Activated naive CD8-positive, alpha-beta T cell (primary cell): ENCODE results near the gene DGKE.

Experiments used
- H3K27ac Mint-ChIP-seq: one replicate; pipeline ENCODE4 v1.8.0; 2021; ENCODE audit warnings: mixed read lengths
- H3K27me3 Mint-ChIP-seq: one replicate; pipeline ENCODE4 v1.8.0; 2021; ENCODE audit warnings: mixed read lengths
- H3K36me3 Mint-ChIP-seq: one replicate; pipeline ENCODE4 v1.8.0; 2021; ENCODE audit warnings: mixed read lengths
- H3K4me1 Mint-ChIP-seq: one replicate; pipeline ENCODE4 v1.8.0; 2021; ENCODE audit warnings: low read depth, mixed read lengths
- H3K4me3 Mint-ChIP-seq: one replicate; pipeline ENCODE4 v1.8.0; 2021; ENCODE audit warnings: mild to moderate bottlenecking, mixed read lengths
- H3K9me3 Mint-ChIP-seq: one replicate; pipeline ENCODE4 v1.8.0; 2021; ENCODE audit warnings: low read depth, mixed read lengths

Gene DGKE

GRCh38 chr17:56833809-56834379 is at the start of gene DGKE, which contains the start of gene C17orf67:
Gene DGKE (plus strand): TSS chr17:56834151. CDS start chr17:56834796, 645 bp downstream.
Gene C17orf67 (minus strand): TSS chr17:56833920. CDS start chr17:56815810, 18,110 bp downstream.
- peak within 1 kb of the TSS; percentile 92 for H3K4me3 Mint-ChIP-seq
- peaks cover 9% of the 10 kb centered on the region for H3K36me3 Mint-ChIP-seq
- peak within 1 kb of the TSS; percentile 94 for H3K27ac Mint-ChIP-seq
- H3K4me1 Mint-ChIP-seq, result peaks cover 68% of the 10 kb centered on the region
- no peaks in the 10 kb centered on the region for H3K27me3 Mint-ChIP-seq
- H3K9me3 Mint-ChIP-seq, result no peaks in the 10 kb centered on the region

- H3K36me3 Mint-ChIP-seq, result peaks cover 2% of the 10 kb centered on the region
- peaks cover 32% of the 10 kb centered on the region for H3K4me1 Mint-ChIP-seq
- peak overlapping the region; percentile 30 for H3K27ac Mint-ChIP-seq
- no peaks in the 10 kb centered on the region for H3K9me3 Mint-ChIP-seq
- no peak overlapping the region for H3K4me3 Mint-ChIP-seq
- H3K27me3 Mint-ChIP-seq, result peaks cover 3% of the 10 kb centered on the region
These were observed 48.5 kb upstream of the DGKE start for GRCh38 chr17:56785405-56785804.

GRCh38 chr17:56785997-56786680 is 47.8 kb upstream of the DGKE start:
- peaks cover 2% of the 10 kb centered on the region for H3K36me3 Mint-ChIP-seq
- H3K4me1 Mint-ChIP-seq, result peaks cover 31% of the 10 kb centered on the region
- H3K4me3 Mint-ChIP-seq, result peak overlapping the region; percentile 65
- H3K27me3 Mint-ChIP-seq, result peaks cover 3% of the 10 kb centered on the region
- H3K27ac Mint-ChIP-seq, result peak overlapping the region; percentile 93
- no peaks in the 10 kb centered on the region for H3K9me3 Mint-ChIP-seq

- Mint-ChIP-seq H3K4me3 (peak overlapping the region; percentile 65), H3K4me1 (peaks cover 31% of the 10 kb centered on the region), H3K36me3 (peaks cover 3% of the 10 kb centered on the region), H3K27me3 (peaks cover under 1% of the 10 kb centered on the region), H3K9me3 (no peaks in the 10 kb centered on the region), H3K27ac (peak overlapping the region; percentile 93)
These were observed 46.9 kb upstream of the DGKE start for GRCh38 chr17:56786989-56787482.

- H3K4me3 Mint-ChIP-seq, result no peak overlapping the region
- H3K36me3 Mint-ChIP-seq, result peaks cover 7% of the 10 kb centered on the region
- H3K9me3 Mint-ChIP-seq, result no peaks in the 10 kb centered on the region
- H3K27me3 Mint-ChIP-seq, result no peaks in the 10 kb centered on the region
- H3K4me1 Mint-ChIP-seq, result peaks cover 4% of the 10 kb centered on the region
- peak overlapping the region; percentile 17 for H3K27ac Mint-ChIP-seq
These were observed 41.7 kb upstream of the DGKE start for GRCh38 chr17:56792267-56792666.

- Mint-ChIP-seq H3K36me3 (peaks cover 7% of the 10 kb centered on the region), H3K4me3 (no peak overlapping the region), H3K27me3 (no peaks in the 10 kb centered on the region), H3K4me1 (no peaks in the 10 kb centered on the region), H3K9me3 (no peaks in the 10 kb centered on the region), H3K27ac (no peak overlapping the region)
These were observed 40.4 kb upstream of the DGKE start for GRCh38 chr17:56793531-56793930.

- no peaks in the 10 kb centered on the region for H3K27me3 Mint-ChIP-seq
- peaks cover 7% of the 10 kb centered on the region for H3K36me3 Mint-ChIP-seq
- H3K4me3 Mint-ChIP-seq, result no peak overlapping the region
- H3K4me1 Mint-ChIP-seq, result no peaks in the 10 kb centered on the region
- H3K27ac Mint-ChIP-seq, result no peak overlapping the region
- no peaks in the 10 kb centered on the region for H3K9me3 Mint-ChIP-seq
These were observed 40.0 kb upstream of the DGKE start for GRCh38 chr17:56793957-56794356.

- H3K27ac Mint-ChIP-seq, result no peak overlapping the region
- H3K4me1 Mint-ChIP-seq, result no peaks in the 10 kb centered on the region
- peaks cover 7% of the 10 kb centered on the region for H3K36me3 Mint-ChIP-seq
- H3K27me3 Mint-ChIP-seq, result no peaks in the 10 kb centered on the region
- H3K9me3 Mint-ChIP-seq, result no peaks in the 10 kb centered on the region
- H3K4me3 Mint-ChIP-seq, result no peak overlapping the region
These were observed 38.6 kb upstream of the DGKE start for GRCh38 chr17:56795221-56795865.

GRCh38 chr17:56796536-56796935 is 37.4 kb upstream of the DGKE start:
- H3K27me3 Mint-ChIP-seq, result no peaks in the 10 kb centered on the region
- no peak overlapping the region for H3K27ac Mint-ChIP-seq

GRCh38 chr17:56798916-56799315 is 35.0 kb upstream of the DGKE start:
- no peak overlapping the region for H3K27ac Mint-ChIP-seq

More at GRCh38 chr17:56796536-56796935, 37.4 kb upstream of the DGKE start:
- no peaks in the 10 kb centered on the region for H3K9me3 Mint-ChIP-seq
- H3K4me1 Mint-ChIP-seq, result no peaks in the 10 kb centered on the region
- H3K4me3 Mint-ChIP-seq, result no peak overlapping the region
- peaks cover 7% of the 10 kb centered on the region for H3K36me3 Mint-ChIP-seq

GRCh38 chr17:56801459-56802178 is 32.3 kb upstream of the DGKE start:
- no peaks in the 10 kb centered on the region for H3K4me1 Mint-ChIP-seq
- H3K9me3 Mint-ChIP-seq, result no peaks in the 10 kb centered on the region
- H3K27me3 Mint-ChIP-seq, result no peaks in the 10 kb centered on the region
- no peak overlapping the region for H3K27ac Mint-ChIP-seq
- peaks cover 1% of the 10 kb centered on the region for H3K36me3 Mint-ChIP-seq
- no peak overlapping the region for H3K4me3 Mint-ChIP-seq

More at GRCh38 chr17:56798916-56799315, 35.0 kb upstream of the DGKE start:
- no peaks in the 10 kb centered on the region for H3K9me3 Mint-ChIP-seq
- H3K4me1 Mint-ChIP-seq, result no peaks in the 10 kb centered on the region
- no peaks in the 10 kb centered on the region for H3K27me3 Mint-ChIP-seq
- no peak overlapping the region for H3K4me3 Mint-ChIP-seq
- H3K36me3 Mint-ChIP-seq, result peaks cover 2% of the 10 kb centered on the region

- no peak overlapping the region for H3K27ac Mint-ChIP-seq
- H3K4me1 Mint-ChIP-seq, result no peaks in the 10 kb centered on the region
- no peaks in the 10 kb centered on the region for H3K27me3 Mint-ChIP-seq
- H3K36me3 Mint-ChIP-seq, result peaks cover 5% of the 10 kb centered on the region
- no peaks in the 10 kb centered on the region for H3K9me3 Mint-ChIP-seq
- H3K4me3 Mint-ChIP-seq, result no peak overlapping the region
These were observed 30.9 kb upstream of the DGKE start for GRCh38 chr17:56803071-56803470.

- no peak overlapping the region for H3K4me3 Mint-ChIP-seq
These were observed 29.5 kb upstream of the DGKE start for GRCh38 chr17:56804454-56804853.

GRCh38 chr17:56806949-56807348 is 27.0 kb upstream of the DGKE start:
- H3K36me3 Mint-ChIP-seq, result peaks cover 10% of the 10 kb centered on the region
- H3K27ac Mint-ChIP-seq, result no peak overlapping the region
- no peak overlapping the region for H3K4me3 Mint-ChIP-seq
- no peaks in the 10 kb centered on the region for H3K9me3 Mint-ChIP-seq
- no peaks in the 10 kb centered on the region for H3K4me1 Mint-ChIP-seq
- H3K27me3 Mint-ChIP-seq, result no peaks in the 10 kb centered on the region

More at GRCh38 chr17:56804454-56804853, 29.5 kb upstream of the DGKE start:
- Mint-ChIP-seq H3K27me3 (no peaks in the 10 kb centered on the region), H3K27ac (no peak overlapping the region), H3K4me1 (no peaks in the 10 kb centered on the region), H3K9me3 (no peaks in the 10 kb centered on the region), H3K36me3 (peaks cover 5% of the 10 kb centered on the region)
